GM21619 (cell line): ENCODE measurements around the gene HOXD4.

Experiments used
- ATAC-seq: cut with Tn5 transposase; IDR thresholded peaks from one replicate; pipeline ENCODE4 v1.9.1; 2021; ENCODE audit not compliant: unreplicated experiment

HOXD4 gene

DNA sequence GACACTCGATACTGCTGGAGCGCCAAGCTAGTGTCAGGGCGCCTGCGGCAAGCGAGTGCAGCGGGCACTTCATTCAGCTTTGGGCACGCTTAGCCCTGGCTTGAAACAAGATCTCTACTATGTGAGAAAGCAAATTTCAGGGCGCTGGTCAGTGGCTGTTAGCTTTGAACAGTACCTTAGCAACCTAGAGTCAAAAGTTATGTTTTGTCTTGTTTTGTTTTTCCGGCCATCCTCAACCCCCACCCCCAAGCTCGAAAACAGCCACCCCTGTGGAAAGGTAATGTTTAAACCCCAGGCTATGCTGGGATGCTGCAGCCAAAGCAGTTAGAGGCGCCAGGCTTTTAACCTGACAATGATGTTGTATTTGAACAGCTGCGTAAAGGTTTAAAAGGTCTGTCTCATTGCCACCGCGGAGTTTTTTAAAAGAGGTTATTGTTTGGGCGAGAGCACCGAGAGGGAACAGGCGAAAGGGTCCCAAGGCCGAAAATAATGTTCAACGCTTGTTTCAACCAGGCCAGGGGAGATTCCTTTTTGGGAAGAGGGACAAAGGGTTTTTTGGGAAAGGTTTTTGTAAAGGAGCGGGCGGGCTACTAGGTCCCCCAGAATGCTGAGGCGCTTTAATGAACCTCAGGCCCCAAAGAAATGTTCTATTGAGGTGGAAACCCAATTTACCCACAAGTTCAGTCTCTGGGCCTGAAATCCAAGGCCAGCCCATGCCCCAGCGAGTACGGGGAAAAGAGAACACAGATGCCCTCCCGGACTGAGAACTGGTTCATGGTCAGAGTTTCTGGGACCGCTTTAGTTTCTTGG lies 37.0 kb upstream of the HOXD4 start:
- no peak for ATAC-seq

DNA sequence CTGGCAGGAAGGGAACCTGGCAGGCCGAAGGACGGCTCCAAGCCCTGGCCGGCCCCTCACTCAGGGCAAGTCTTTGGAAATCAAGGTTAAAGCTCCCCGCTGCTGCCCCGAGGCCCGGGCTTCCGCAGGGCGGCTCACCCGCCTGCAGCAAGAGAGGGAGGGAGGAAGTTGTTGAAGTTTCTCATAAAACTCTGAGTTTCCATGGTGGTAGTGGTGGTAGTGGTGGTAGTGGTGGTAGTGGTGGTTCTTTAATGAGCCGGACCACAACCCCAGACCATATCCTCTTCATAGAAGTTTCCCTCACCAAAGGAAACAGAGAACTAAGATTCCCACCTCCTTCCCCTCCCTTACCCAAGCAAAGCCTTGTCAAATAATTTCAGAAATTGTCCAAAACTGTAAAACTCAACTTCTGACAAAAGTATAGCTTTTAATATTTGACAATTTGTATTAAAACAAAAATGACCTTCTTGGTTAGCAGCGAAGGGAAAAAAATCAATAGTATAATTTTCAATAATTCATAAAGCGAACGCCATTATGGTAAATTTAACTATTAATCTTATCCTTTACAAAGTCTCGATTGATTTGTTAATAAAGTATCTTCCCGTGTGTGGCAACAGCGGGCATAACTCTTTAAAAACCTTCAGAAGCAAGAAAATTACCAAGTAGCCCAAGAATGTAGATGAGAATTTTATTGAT lies 36.3 kb upstream of the HOXD4 start:
- ATAC-seq = no peak

DNA sequence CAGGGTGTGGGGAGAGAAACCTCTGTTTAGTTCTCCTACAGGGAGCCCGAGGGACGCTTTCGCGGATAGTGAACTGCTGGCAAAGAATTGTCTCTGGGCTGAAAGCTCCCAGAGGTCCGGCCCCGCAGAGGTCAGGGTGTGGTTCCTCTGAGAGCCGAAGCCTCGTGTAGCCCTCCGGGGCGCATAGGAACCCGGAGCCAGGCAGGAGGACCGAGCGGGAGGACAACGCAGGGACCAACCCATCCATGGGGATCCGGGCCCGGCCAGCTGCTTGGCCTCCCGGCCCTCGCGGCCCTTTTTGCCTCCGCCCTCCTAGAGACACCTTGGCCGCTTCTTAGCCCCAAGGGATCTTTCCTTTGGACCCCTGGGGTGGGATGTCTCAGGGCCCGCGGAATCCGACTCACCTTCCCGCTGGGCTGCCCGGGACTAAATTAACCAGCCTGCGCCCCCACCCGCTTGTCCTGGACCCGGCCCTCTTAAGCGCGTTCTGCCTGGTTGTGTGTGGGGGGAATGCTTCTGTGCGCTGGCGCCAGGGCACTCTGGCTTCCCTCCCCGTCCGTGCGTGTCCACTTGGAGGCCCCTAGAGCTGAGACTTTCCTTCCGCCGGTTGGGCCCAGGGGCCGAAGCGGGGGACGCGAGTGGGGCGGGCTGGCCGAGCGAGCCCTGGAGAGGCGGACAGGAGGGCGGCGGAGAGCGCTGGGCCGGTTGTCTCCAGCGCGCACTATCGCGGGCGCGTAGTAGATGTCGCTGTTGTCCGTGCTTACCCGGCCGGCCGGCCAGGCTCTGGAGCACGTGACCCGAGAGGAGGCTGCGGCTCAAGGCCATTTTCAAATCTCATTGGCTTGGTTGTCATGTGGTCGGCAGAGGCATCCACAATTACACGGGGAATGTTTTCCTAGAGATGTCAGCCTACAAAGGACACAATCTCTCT lies 35.2 kb upstream of the HOXD4 start, which contains the start of gene HOXD10:
HOXD10 (plus strand) TSS at position 896 of the 931 bp plus-strand sequence. CDS start 56 bp downstream, outside the sequence.
- ATAC-seq = no peak

DNA sequence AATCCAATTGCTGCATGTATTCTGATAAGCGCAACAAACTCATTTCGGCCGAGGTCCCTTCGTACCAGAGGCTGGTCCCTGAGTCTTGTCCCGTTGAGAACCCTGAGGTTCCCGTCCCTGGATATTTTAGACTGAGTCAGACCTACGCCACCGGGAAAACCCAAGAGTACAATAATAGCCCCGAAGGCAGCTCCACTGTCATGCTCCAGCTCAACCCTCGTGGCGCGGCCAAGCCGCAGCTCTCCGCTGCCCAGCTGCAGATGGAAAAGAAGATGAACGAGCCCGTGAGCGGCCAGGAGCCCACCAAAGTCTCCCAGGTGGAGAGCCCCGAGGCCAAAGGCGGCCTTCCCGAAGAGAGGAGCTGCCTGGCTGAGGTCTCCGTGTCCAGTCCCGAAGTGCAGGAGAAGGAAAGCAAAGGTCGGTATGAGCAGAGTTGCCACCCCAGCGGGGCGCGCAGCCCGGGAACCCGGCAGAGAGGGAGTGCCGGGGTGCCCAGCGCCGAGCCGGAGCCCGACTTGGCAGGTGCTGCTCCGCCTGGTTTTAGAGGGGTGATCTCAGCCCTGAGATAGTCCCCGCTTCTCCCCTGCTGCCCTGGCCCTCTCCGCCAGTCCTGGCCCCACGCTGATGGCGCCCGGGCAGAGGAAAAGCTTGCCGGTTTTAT lies 34.1 kb upstream of the HOXD4 start:
- ATAC-seq = no peak

DNA sequence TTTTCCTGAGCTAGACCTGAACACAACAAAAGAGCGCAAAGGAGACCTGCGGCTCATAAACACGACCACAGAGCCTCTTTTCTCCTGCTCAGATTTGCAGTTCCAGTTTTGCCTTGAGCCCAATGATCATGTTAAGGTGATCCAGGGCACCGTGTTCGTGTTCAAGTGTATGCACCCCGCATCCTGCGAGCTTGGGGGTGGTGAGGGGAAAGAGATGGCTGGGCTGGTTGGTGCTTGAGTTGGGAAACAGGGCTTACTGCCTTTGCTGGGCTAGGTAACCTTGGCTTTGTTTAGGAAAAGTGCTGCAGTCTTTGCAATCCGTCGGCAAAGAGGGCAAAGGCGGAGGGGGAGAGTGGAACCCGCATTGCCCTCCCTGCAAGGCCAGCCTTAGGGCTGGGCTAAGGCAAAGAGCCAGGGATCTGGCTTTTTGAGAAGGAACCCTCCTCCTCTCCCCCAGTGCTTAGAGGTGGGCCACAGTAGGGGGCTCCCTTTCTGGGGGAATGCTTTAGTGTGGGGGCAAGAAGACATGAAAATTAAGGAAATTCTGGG lies 33.5 kb upstream of the HOXD4 start:
- no peak for ATAC-seq

DNA sequence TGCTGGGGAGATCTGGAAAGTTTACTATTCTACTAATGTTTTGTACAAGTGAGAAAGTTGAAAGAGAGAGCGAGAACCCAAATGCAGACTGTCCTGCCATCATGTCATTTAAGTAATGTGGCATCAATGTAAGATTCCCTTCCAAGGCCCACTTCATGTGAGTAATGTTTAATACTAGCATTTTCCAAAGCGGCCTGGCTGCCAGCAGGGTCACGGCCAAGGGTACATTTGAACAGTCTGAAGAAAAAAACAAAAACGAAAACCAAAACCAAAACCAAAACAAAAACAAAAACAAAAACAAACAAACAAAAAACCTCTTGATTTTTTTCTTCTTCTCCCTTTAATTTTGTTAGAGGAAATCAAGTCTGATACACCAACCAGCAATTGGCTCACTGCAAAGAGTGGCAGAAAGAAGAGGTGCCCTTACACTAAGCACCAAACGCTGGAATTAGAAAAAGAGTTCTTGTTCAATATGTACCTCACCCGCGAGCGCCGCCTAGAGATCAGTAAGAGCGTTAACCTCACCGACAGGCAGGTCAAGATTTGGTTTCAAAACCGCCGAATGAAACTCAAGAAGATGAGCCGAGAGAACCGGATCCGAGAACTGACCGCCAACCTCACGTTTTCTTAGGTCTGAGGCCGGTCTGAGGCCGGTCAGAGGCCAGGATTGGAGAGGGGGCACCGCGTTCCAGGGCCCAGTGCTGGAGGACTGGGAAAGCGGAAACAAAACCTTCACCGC lies 32.6 kb upstream of the HOXD4 start:
- ATAC-seq = no peak

DNA sequence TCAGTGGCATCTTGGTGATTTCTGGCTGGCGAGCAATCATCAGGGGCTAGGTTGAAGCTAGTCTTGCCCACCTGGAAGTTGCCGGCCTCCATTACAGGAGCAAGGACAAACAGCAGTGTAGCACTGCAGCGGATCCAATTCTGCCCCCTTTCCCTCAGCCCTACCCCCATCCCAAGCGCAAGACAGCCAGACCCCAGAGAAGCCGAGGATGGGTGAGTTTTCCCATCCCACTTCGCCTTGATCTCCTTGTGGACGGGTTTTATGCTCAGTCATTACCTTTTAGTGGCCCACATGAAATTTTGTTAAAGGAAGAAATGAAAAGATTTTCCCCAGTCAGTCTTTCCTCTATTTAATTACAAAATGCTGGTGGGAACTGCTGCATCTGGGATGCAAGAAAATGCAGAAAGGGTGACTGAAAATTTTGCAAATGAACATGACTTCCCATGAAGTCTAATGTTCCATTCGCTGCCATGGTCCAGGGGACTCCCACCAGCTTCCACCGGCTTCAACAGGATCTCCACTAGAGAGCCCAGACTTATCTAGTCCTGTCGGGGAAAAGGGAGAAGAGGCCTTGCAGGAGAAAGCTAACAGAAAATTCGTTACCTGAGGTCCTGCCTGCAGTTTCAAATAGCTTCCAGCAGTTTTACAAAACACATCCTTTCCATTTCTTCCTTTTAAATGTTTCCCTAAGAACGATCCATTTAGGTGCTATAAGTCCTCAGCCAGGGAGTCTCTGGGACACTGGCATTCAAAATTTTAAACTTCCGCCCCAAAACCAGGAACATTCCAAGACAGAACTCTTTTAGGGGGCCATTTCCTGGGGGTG lies 30.8 kb upstream of the HOXD4 start:
- no peak for ATAC-seq

DNA sequence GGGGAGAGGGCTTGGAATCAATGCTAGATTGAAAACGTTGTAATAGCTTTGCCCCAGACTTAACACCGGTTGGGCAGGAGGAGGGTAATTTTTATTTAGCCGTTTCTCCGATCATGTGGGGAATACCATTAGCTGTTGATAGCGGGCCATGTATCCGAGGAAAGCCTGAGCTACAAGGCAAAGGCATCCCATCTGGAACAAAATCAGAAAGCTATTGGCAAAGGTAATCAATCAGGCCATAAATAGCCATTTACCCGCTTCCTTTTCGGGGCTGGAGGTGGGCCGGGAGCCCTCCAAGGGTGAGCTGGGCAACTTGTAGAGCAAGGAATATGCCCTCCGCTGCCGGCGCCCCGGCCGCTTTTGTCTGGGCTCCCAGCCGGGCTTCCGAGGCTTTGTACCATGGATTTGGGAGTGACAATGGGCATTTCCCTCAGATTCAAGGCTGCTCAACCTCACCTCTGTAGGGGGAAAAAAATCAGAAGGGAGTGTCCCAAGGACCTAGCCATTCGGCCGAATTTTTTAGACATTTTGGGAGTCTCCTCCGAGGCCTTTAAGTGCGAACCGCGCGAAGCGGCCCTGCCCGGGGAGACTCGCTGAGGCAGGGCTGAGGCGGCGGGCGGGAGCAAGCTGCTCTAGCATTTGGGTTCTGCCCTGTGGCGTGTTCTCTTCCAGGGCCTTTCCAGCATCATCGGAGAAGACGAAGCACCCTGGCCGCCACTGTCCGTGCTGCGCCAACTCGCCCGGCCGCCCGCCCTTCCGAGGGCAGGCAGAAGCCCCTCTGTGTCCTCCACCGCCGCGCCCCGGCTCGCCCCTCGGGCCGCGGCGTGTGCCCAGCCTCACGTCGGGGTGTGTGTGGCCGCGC lies 29.9 kb upstream of the HOXD4 start:
- no peak for ATAC-seq

DNA sequence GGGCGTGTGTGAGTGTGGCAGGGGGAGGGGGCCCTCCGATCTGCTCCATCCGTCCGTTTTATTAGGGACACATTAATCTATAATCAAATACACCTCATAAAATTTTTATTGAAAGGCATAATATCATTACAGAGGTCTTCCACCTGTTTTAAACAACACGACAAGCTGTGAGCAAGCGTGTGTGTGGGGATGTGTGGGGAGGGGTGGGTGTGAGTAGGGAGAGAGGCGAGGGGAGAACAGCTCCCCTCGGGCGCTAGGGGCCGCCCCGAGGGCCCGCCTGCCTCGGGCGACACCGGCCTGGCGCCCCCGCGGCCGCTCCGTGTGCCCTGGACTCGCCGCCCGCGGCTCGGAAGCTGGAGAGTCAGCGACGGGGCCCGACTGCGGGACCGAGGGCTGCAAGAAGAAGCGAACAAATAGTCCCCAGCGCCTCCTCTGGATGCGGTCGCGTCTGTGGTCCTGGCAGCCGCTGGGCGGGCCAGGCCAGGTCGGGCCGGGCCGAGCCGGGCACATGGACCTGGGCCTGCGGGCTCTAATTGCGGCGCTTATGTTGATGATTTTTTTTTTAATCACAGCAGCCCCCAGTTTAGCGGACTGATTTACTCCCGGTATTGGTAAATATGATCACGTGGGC lies 29.2 kb upstream of the HOXD4 start:
- ATAC-seq = no peak

DNA sequence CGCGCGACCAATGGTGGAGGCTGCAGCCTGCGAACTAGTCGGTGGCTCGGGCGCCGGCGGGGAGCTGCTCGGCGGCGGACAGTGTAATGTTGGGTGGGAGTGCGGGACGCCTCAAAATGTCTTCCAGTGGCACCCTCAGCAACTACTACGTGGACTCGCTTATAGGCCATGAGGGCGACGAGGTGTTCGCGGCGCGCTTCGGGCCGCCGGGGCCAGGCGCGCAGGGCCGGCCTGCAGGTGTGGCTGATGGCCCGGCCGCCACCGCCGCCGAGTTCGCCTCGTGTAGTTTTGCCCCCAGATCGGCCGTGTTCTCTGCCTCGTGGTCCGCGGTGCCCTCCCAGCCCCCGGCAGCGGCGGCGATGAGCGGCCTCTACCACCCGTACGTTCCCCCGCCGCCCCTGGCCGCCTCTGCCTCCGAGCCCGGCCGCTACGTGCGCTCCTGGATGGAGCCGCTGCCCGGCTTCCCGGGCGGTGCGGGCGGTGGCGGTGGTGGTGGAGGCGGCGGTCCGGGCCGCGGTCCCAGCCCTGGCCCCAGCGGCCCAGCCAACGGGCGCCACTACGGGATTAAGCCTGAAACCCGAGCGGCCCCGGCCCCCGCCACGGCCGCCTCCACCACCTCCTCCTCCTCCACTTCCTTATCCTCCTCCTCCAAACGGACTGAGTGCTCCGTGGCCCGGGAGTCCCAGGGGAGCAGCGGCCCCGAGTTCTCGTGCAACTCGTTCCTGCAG lies 28.5 kb upstream of the HOXD4 start, which contains the start of gene HOXD9:
HOXD9 (plus strand) TSS at position 37 of the 728 bp plus-strand sequence; CDS start at position 87, 50 bp downstream.
- ATAC-seq = no peak

DNA sequence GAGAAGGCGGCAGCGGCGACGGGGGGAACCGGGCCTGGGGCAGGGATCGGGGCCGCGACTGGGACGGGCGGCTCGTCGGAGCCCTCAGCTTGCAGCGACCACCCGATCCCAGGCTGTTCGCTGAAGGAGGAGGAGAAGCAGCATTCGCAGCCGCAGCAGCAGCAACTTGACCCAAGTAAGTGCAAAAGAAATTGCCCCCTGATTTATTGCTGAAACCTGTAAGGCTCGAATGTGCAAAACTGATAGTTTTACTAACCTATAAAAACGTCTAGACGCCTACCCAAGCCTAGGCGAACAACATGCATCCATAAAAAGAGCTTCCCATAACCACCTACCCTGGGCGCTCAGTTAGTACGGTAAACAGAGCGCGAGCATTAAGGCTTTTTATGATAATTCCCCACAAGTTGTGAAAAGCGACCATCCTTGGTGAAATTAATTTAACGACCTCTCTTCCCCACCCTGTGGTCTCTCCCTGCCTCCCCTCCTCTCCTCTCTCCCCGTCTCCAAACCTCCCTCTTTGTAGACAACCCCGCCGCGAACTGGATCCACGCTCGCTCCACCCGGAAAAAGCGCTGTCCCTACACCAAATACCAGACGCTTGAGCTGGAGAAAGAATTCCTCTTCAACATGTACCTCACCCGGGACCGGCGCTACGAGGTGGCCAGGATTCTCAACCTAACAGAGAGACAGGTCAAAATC lies 27.8 kb upstream of the HOXD4 start:
- no peak for ATAC-seq

DNA sequence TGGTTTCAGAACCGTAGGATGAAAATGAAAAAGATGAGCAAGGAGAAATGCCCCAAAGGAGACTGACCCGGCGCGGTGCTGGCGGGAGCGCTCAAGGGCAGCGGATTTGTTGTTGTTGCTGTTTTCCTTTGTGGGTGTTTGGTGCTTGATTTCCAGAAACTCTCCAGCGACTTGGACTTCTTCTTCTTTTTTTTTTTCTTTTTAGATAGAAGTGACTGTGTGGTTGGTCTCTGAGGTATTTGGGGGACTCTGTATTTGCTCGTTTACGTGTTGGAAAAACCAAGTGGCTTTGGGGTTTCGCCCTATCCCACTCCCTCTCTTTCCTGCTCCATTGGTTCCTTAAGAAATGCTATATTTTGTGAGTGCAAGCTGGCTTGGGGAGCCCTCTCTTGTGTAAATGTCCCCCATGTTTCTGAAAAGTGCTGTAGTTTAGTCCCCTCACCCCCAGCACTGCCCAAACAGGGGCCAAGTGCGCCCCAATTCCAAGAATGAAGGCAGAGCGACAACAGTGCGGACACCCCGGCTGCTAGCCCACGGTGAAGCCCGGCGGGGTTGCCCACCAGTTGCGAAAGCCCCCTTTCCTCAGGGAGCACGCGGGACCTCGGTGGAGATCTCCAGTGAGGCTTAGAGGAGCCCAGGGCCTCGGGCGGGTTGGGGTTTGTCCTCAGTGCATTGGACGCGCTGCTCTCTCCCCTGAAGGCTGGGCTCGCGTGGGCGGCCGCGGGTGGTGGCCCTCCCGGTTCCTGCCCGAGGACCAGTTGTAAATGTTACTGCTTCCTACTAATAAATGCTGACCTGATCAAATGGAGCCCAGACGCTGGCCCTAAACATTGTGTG lies 27.0 kb upstream of the HOXD4 start:
- no peak for ATAC-seq

DNA sequence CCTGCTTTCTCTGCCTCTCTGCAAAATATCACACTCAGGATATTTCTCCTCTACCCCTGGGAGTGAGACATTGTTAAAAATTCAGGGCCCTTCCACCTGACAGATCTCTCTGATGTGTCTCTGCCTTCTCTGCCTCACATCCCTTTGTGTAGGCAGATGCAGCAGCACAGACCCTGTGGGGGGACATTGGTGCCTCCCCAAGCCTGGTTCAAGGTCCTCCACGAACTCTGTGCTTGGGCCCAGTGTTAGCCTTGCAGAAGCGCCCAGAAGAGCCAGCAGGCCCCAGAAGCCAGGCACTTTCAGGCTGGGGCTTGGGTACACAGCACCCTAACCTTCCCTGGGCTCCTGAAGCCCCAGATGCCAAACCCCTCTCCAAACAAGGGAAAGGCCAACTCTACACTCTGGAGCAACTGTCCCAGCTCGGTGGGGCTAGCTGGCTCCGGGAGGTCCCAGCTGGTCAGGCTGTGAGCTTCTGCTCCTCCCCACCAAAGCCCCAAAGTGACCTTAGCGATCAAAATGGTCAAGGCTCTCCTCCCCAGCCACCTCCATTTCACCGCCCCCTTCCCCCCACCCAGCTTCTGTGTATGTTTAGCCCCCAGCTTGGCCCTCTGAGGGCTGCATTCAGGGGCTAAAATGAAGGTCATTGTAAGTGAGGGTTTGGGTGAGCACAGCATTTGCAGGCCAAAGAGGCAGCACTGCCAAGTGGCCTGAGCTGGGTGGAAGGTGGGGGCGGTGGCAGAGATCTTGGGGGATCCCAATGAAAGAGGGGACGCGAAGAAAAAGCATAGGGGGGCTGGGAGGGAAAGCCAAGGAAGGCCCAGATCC lies 26.2 kb upstream of the HOXD4 start:
- ATAC-seq = no peak

DNA sequence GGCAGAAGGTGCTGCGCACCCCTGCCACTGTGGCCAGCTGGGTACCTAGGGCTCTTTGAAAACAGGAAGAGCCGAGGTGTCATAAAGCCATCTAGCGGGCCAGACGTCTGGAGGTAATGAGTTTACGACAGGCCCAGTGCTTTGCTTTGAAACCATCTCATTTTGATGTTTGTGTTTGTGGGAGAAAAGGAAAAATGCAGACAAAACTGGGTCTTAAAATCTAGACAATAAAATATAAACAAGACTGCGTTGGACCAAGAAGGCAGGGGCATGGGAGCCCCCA lies 25.6 kb upstream of the HOXD4 start:
- ATAC-seq = no peak
